T47D (cell line): ENCODE measurements around the gene YIF1A.

Experiments used
- DNase-seq, 2 experiments: peaks; one replicate each; pipeline versions ENCODE4 v3.0.0 to v3.0.0-alpha.2; 2011 to 2012; ENCODE audit warnings: low read depth in 1 of 2, low spot score in 1 of 2
- JUND ChIP-seq: IDR thresholded peaks from 2 replicates; pipeline ENCODE4 v1.6.1; 2012; ENCODE audit warnings: low read depth
- in situ Hi-C: cut with HindIII; loops from 2 replicates; pipeline ENCODE4 v1.10.0; 2016; ENCODE audit warnings: low sequenced_read_pairs, low pct_unique_long_range_greater_than_20kb

The YIF1A gene

DNA sequence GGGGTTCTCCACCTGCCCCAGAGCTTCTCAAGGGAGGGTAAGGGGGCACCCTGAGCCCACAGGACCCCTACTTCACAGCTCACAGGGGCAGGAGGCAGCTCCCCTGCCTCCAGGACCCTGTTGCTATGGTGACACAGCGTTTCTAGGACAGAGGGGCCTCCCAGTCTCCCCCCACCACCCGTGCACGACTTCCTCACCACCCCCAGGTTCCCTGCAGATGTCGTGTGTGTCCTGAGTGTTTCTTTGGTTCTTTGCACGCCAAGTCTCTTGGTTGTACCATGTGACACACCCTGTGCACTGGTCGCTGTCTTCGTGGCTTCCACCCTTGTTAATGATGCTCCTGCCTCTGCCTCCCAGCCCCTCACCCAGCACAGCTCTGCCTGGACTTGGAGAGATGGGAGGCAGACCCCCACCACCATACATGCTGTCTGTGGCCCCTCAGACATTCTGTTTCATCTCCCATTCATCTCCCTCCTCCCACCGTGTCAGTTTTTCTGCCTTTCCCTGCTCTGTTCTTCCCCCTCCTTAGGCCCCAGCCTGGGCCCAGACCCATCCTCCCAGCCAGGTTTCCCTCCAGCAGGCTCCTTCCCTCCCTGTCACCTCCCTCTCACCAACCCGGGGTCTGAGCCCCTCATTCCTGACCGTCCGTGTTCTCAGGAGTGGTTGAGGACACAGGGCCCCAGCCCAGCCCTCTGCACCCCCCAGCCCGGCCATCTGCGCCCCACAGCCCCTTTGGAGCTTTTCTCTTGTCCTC lies 45.0 kb downstream of the YIF1A start:
- TF ChIP-seq JUND = no peak
- DNase-seq = no peak
- in situ Hi-C loops = no loop called here

DNA sequence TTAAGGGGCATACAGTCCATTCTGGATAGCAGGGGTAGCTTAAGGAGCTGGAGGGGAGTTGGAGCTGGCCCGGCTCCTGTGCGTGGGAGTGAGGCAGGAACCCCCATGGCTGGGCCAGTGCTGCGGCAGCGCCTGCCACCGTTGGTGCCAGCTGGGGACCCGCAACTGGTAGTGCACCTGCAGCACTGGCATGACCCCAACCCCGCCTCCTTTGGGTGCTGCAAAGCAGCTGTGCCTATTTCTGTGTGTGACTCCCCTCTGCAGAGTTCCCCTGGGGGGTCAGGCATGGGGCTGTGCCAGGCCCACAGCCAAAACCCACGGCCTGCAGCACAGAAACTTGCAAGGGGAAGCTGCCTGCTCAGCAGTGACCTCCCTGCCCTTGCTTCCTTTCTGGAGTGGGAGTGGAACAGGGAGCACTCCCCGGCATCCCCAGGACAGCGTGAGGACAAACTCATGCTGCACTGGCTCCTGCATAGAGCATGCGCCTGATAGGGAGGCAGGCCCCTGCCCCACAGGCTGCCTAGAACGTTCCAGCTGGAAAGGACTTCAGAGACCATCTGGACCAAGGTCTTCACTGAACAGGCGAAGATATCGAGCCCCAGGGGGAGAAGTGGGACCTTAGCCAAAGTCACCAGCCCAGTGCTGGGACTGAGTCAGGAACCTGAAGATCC lies 46.7 kb downstream of the YIF1A start:
- no peak for DNase-seq
- in situ Hi-C loops = no loop called here
- no peak for TF ChIP-seq JUND

DNA sequence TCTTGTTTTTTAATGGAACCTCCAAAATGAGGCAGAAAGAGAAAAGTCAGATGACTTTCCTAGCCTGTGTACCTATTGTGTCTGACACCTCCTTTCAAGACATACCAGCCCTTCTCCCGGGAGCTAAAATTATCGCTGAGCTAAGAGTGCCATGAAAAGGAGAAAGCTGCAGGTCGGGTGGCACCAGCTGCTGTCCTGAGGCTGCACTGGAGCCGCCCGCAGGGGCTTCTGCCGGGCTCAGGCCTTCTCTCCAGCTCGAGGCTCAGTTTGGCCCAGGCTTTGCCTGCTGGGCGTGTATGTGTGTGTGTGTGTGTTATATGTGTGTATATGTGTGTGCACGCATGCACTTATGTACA lies 48.2 kb downstream of the YIF1A start:
- DNase-seq = no peak
- no peak for TF ChIP-seq JUND
- in situ Hi-C loops = no loop called here

DNA sequence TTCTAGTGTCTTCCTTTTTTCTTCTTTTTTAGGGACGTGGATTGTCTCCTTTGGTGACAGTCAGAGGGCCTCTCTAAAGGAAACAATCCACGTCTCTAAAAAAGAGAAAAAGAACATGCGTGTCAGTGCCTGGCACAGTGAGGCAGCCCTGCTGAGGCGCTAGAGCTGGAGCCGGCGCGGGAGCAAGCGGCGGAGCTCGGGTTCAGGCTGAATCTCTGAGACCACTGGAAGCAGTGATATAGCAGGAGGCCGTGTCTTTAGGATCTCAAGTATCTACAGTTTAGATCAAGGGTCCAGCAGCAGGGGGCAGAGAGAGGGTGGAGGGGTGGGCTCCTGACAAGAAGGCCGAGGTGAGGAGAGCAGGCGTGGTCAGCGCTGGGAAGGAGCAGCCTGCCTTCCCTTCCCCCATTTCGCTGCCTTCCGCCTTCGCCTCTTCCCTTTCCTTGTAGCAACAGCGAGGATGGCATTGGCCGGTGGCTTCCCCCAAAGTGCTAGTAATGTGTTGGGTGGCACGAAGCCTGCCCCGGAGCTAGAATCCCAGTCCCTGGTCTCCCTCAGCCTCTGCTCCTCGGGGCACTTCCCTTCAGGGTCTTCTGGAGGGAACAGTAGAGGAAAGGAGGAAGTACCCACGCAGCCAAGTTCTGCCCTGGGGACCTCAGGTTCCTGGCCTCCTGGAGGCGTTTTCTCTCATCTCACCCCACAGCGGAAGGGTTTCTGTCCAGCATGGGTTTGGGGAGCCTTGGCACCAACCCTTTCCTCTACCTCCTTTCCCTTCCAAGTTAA lies 48.8 kb downstream of the YIF1A start:
- TF ChIP-seq JUND = no peak
- DNase-seq = no peak
- in situ Hi-C loops = no loop called here

DNA sequence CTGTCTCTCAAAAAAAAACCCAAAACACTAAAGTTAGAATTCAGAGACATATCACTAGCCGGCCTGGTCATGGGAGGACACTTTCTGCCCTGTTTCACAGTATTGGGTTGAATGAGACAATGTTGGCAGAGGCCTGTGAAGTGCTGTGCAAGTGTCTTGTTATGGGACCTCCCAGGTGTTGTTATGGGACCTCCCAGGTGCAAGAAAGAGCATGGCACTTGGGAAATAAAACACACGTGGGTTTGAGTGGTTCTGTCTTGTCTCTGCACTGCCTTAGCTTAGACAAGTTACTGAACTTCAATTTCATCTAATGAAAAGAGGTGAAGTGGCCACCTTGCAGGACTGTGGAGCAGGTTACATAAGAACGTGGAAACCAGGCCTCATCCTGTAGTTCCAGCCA lies 49.4 kb downstream of the YIF1A start:
- in situ Hi-C loops = no loop called here
- no peak for DNase-seq
- no peak for TF ChIP-seq JUND

DNA sequence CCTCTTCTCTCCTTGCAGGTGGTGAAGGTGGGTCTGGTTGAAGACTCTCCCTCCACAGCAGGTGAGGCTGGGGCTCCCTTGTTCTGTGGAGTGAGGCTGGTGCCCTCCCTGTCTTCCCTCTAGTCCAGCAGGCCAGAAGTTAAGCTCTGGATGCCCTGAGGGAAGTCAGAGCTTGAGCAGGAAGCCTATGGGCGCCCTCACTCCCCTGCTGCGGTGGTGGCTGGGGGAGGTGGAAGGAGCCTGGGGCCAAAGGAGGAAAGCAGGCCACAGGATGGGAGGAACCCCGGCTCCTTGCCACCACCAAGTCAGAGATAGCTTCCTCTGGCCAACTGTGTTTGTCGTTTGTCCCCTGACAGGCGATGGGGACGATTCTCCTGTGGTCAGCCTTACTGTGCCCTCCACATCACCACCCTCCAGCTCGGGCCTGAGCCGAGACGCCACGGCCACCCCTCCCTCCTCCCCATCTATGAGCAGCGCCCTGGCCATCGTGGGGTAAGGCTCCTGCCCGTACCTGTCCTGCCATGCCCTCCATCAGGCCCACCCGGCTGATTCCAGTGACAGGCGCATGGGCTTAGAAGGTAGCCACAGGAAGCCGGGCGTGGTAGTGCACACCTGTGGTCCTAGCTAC lies 50.0 kb downstream of the YIF1A start:
- in situ Hi-C loops = no loop called here
- no peak for DNase-seq
- no peak for TF ChIP-seq JUND

DNA sequence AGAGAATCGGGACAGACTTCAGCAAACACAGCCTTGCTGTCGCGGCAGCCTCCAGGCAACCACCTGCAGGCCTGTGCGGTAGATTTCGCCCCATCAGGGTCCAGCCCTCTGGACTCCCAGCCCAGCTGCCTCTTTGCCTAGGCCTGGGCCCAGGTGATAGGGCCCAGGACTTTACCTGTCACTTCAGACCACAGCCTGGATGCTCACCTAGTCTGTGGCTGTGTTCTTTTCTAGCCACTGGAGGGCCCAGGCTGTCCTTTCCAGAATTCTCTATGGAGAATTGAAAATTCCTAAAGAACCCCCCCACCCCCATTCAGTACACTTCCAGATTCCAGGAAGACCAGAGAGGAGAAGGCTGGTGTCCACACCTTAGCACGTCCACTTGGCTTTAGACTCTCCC lies 51.1 kb downstream of the YIF1A start:
- no peak for TF ChIP-seq JUND
- in situ Hi-C loops = no loop called here
- DNase-seq = peak in 1 of 2 experiments; percentile 20

DNA sequence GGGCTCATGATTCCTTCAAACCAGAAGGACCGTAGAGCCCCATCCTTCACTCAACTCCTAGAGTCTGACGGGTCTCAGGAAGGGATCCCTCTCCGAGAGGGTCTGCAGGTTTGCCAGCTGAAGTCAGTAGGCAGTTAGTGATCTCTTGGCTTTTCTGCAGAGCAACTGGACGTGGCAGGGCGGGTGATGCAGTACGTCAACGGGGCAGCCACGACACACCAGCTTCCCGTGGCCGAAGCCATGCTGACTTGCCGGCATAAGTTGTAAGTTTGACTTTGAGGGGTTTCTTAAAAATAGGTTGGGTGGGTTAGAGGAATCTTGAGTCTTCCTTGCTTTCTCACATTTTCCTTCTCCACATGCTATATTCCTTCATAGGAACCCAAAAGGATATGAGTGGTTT lies 53.8 kb downstream of the YIF1A start:
- in situ Hi-C loops = no loop called here
- DNase-seq = no peak

More for the DNA sequence above, 53.8 kb downstream of the YIF1A start:
- no peak for TF ChIP-seq JUND
